ENCODE results near the gene DPCD. TPM values are rescaled to one million over a fixed set of nuclear protein-coding genes. Genes with fewer than 3 reads are reported as not detected.

The DPCD gene
- total and polyA plus RNA-seq, 10 of the 15 experiments (the other 5 are each of a cell fraction or from before 2014, with no cell fraction given): 9.7 to 50.9 (median 26.3) TPM

DNA sequence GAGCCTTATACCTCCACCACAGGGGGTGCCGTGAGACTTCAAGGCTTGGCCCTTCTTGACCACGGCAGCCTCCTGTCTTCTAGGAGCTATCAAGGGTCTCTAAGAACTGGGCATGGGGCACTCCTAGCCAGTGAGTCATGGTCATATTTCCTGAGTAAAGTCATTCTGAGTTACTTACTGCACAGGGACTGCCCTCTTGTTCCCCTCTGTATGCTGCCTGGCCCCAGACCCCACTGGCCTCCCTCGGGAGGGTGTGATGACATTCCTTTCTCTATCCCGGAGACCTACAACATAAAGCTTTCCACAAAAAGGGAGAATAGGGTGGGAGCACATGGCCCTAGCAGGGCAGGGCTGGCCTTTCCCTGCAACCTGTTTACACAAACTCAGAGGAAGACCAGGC, 21.4 kb downstream of the DPCD start (continued):
- TF ChIP-seq CHD1 (IDR thresholded peaks at IDR 0.05; ENCODE audit: low read depth, low read length): no peak
- no peak for TF ChIP-seq SPI1 (IDR thresholded peaks at IDR 0.05; ENCODE audit: borderline replicate concordance, insufficient read depth, low read depth, low read length)
- TF ChIP-seq IKZF1 (conservative IDR thresholded peaks at IDR 0.05): no peak
- no peak for TF ChIP-seq PAX5 (IDR thresholded peaks at IDR 0.05; ENCODE audit: borderline replicate concordance, low read depth, low read length)
- TF ChIP-seq, protein P1, sequence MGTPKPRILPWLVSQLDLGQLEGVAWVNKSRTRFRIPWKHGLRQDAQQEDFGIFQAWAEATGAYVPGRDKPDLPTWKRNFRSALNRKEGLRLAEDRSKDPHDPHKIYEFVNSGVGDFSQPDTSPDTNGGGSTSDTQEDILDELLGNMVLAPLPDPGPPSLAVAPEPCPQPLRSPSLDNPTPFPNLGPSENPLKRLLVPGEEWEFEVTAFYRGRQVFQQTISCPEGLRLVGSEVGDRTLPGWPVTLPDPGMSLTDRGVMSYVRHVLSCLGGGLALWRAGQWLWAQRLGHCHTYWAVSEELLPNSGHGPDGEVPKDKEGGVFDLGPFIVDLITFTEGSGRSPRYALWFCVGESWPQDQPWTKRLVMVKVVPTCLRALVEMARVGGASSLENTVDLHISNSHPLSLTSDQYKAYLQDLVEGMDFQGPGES (IDR thresholded peaks at IDR 0.05): no peak
- TF ChIP-seq ZSCAN29 (IDR thresholded peaks at IDR 0.05): no peak
- TF ChIP-seq CREM (IDR thresholded peaks at IDR 0.05; ENCODE audit: low read depth): no peak

DNA sequence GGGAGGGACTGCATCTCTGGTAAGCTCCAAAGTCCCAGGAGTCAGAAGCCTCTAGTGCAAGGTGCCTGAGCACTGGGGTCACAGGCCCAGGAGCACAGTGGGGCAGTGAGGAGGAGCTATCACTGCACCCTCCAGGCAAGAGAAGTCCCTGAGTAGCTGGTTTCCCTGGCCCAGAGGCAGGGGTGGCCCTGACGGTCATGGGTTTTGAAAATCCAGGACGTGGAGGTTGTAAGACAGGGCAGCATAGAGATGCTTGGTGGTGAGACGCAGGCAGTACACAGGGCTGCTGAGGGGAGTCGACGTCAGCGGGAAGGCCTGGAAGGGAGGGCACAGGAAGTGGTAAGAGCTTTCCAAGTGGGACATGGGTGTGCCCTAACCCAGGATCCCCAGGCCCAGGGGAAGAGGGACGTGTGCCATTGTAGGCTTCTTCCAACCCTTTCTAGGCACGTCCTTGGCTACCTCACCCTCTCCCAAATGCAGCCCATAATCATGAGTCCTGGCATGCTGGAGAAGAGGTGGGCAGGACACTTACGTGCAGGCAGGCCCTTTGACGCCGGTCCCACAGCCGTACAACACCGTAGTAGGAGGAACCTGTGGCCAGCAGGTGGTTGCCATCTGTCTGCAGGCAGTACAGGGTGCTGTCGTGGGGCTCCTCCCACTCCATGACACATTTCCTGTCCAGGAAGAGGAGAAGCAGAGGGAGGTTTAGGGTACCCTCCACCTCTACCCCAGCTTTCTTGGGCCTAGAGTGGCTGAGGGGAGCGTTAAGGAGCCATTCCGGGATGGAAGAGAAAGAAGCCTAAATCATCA, 23.2 kb downstream of the DPCD start:
- ChIA-PET CTCF (interaction anchor here (1.3 kb wide), 1 partner anchor 9 kb away, joined by 5 read pairs; no protein-coding TSS in a partner anchor), SMC1A (ENCODE audit: uncharacterized antibody, unreplicated experiment) (interaction anchor here (0.8 kb wide), 1 partner anchor 162 kb away, joined by 3 read pairs; no protein-coding TSS in a partner anchor), POLR2A (interaction anchor here (0.5 kb wide), 1 partner anchor 209 kb away, joined by 6 read pairs; no protein-coding TSS in a partner anchor), RAD21 (ENCODE audit: unreplicated experiment) (no interaction called here)
- 90% methylated on average over 16 of the region's 16 CpGs for WGBS (ENCODE audit: insufficient coverage, insufficient replicate concordance, low lambda C conversion rate, missing lambda C conversion rate)
- intact Hi-C loops (cut with micrococcal nuclease; ENCODE audit: unreplicated experiment): no loop called here
- peaks cover 9 to 12% of the 10 kb centered on the region in 2 experiments for H3K36me3 ChIP-seq (ENCODE audit: control insufficient read depth in 2 of 2, insufficient read depth in 2 of 2, low read length in 1 of 2)
- ATAC-seq: peak; percentile 32; the same call in 1 of the 3 replicates
- H3K27me3 ChIP-seq (replicated peaks in 1 of 2; ENCODE audit: control insufficient read depth in 2 of 2, insufficient read depth in 2 of 2, low read length in 1 of 2): no peaks in the 10 kb centered on the region
- H3K79me2 ChIP-seq (ENCODE audit: control insufficient read depth, insufficient read depth, low read length): no peaks in the 10 kb centered on the region
- no peak overlapping the region for H2AFZ ChIP-seq (ENCODE audit: control insufficient read depth, low read depth, low read length)
- H3K9me3 ChIP-seq (replicated peaks; ENCODE audit: control insufficient read depth, insufficient read depth, low read length): no peaks in the 10 kb centered on the region
- no peak for DNase-seq (ENCODE audit: low read depth, low spot score)
- H3K9ac ChIP-seq (ENCODE audit: control insufficient read depth, insufficient read depth, low read length): no peak overlapping the region
- H3K4me3 ChIP-seq: no peak overlapping the region
- no peak for FAIRE-seq
- H4K20me1 ChIP-seq (ENCODE audit: control insufficient read depth, insufficient read depth): no peaks in the 10 kb centered on the region
- H3K27ac ChIP-seq (ENCODE audit: control insufficient read depth, insufficient read depth): no peak overlapping the region
- H3K4me2 ChIP-seq (ENCODE audit: control insufficient read depth, insufficient read depth): no peak overlapping the region
- no peaks in the 10 kb centered on the region for H3K4me1 ChIP-seq (ENCODE audit: control insufficient read depth, insufficient read depth, low read length)
- in situ Hi-C loops (cut with MboI): no loop called here
- no TSS peak for BruUV-seq (replicated peaks)
- TF ChIP-seq POU2F2 (IDR thresholded peaks at IDR 0.05; ENCODE audit: borderline replicate concordance, low read depth, low read length) (no peak), PAX5 (IDR thresholded peaks at IDR 0.05; ENCODE audit: borderline replicate concordance, low read depth, low read length) (no peak), SUZ12 (IDR thresholded peaks at IDR 0.05; ENCODE audit: unreplicated experiment) (no peak), BMI1 (IDR thresholded peaks at IDR 0.05; ENCODE audit: borderline replicate concordance) (no peak), ATF7 (IDR thresholded peaks at IDR 0.05; ENCODE audit: low read depth) (no peak), STAT1 (conservative IDR thresholded peaks at IDR 0.05) (no peak), JUNB (IDR thresholded peaks at IDR 0.05) (no peak), TCF7 (IDR thresholded peaks at IDR 0.05; ENCODE audit: borderline replicate concordance) (no peak), RFX5 (IDR thresholded peaks at IDR 0.05; ENCODE audit: low read depth, low read length) (no peak), RB1 (IDR thresholded peaks at IDR 0.05; ENCODE audit: borderline replicate concordance) (no peak), CBX3 (IDR thresholded peaks at IDR 0.05; ENCODE audit: borderline replicate concordance, low read depth) (no peak), EZH2 (IDR thresholded peaks at IDR 0.05; ENCODE audit: borderline replicate concordance, control insufficient read depth, low read depth, low read length) (no peak), YBX1 (IDR thresholded peaks at IDR 0.05) (no peak), EP300 (IDR thresholded peaks at IDR 0.05; ENCODE audit: borderline replicate concordance in 1 of 2, control insufficient read depth in 1 of 2, low read depth in 2 of 2, low read length in 2 of 2) (no peak), NFXL1 (IDR thresholded peaks at IDR 0.05; ENCODE audit: borderline replicate concordance) (no peak)
- TF ChIP-seq, protein P2, sequence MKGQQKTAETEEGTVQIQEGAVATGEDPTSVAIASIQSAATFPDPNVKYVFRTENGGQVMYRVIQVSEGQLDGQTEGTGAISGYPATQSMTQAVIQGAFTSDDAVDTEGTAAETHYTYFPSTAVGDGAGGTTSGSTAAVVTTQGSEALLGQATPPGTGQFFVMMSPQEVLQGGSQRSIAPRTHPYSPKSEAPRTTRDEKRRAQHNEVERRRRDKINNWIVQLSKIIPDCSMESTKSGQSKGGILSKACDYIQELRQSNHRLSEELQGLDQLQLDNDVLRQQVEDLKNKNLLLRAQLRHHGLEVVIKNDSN (IDR thresholded peaks at IDR 0.05; ENCODE audit: borderline replicate concordance, extremely low read length, insufficient read depth, low read depth, low read length): no peak

Data from GM12878 (cell line).